Thymus (tissue), 11 donors: ENCODE data around the gene DCUN1D2. TPM values are rescaled to one million over a fixed set of nuclear protein-coding genes. Genes with fewer than 3 reads are reported as not detected.
A peak's percentile ranks its signal among the peaks of the same experiment; 100 is the strongest.

Source experiments
- DNase-seq, 9 donors: peaks; one replicate each; pipeline ENCODE4 v3.0.0-alpha.2; 2013; ENCODE audit warnings: low spot score in 9 of 9, low read depth in 6 of 9, missing footprints in 1 of 9
- H3K27ac ChIP-seq, 2 donors: one replicate each; pipeline ENCODE4 v1.5.1; 2013; ENCODE audit warnings: control low read depth in 1 of 2, low read depth in 1 of 2, low read length in 1 of 2, mild to moderate bottlenecking in 1 of 2, moderate library complexity in 1 of 2
- H3K27me3 ChIP-seq, 2 donors: one replicate each; pipeline ENCODE4 v1.5.1; 2013; ENCODE audit warnings: low read length in 1 of 2; ENCODE audit not compliant: control insufficient read depth in 2 of 2, insufficient read depth in 1 of 2
- H3K36me3 ChIP-seq, 2 donors: one replicate each; pipeline ENCODE4 v1.5.1; 2013; ENCODE audit warnings: low read length in 1 of 2, mild to moderate bottlenecking in 1 of 2, moderate library complexity in 1 of 2; ENCODE audit not compliant: control insufficient read depth in 2 of 2, insufficient read depth in 2 of 2
- H3K4me1 ChIP-seq, 2 donors: one replicate each; pipeline ENCODE4 v1.5.1; 2013; ENCODE audit warnings: low read length in 2 of 2; ENCODE audit not compliant: control insufficient read depth in 2 of 2, insufficient read depth in 2 of 2
- H3K4me3 ChIP-seq, 2 donors: one replicate each; pipeline ENCODE4 v1.5.1; 2013; ENCODE audit warnings: low read length in 2 of 2, control low read depth in 1 of 2, mild to moderate bottlenecking in 1 of 2
- H3K9me3 ChIP-seq, 2 donors: one replicate each; pipeline ENCODE4 v1.5.1; 2013; ENCODE audit warnings: low read length in 1 of 2, mild to moderate bottlenecking in 1 of 2; ENCODE audit not compliant: control insufficient read depth in 2 of 2, insufficient read depth in 1 of 2
- whole genome bisulfite sequencing: extraction: QIAGEN DNeasy Blood & Tissue Kit; methylation state at CpG from one replicate; pipeline ENCODE4 v1.1.7; 2013; 5-methylcytosine and 5-hydroxymethylcytosine counted together
- polyA plus RNA-seq: library from polyadenylated mRNA; stranded (reverse); fragments of 200-250 nt; gene quantifications from one replicate; pipeline ENCODE4 v1.2.3, GENCODE V29; 2013
- total RNA-seq: library from RNA; stranded (reverse); fragments of 120-200 nt; gene quantifications from one replicate; pipeline ENCODE4 v1.2.4, GENCODE V29; 2013
- donor health status: healthy.

Gene DCUN1D2
- total and polyA plus RNA-seq, 2 donors, result 9.8 to 22.5 TPM

- no peak for DNase-seq
- WGBS, result 98% methylated on average over 3 of the region's 3 CpGs
Observed at GRCh38 chr13:113466383-113466782, 24.1 kb downstream of the DCUN1D2 start.

GRCh38 chr13:113465300-113465699 is 25.2 kb downstream of the DCUN1D2 start:
- 35% methylated on average over 4 of the region's 4 CpGs for WGBS
- H3K27me3 ChIP-seq, result no peaks in the 10 kb centered on the region
- no peak overlapping the region for H3K4me3 ChIP-seq
- H3K4me1 ChIP-seq, result peaks cover 10 to 17% of the 10 kb centered on the region in 2 donors
- peak in 6 of 9 donors; percentile 42 to 81 (median 61) for DNase-seq
- H3K27ac ChIP-seq, result peak overlapping the region; percentile 42 to 93
- peaks cover 21 to 34% of the 10 kb centered on the region in 2 donors for H3K36me3 ChIP-seq
- no peaks in the 10 kb centered on the region for H3K9me3 ChIP-seq

More at GRCh38 chr13:113466383-113466782, 24.1 kb downstream of the DCUN1D2 start:
- peaks cover 10 to 17% of the 10 kb centered on the region in 2 donors for H3K4me1 ChIP-seq
- no peaks in the 10 kb centered on the region for H3K9me3 ChIP-seq
- H3K36me3 ChIP-seq, result peaks cover 17 to 25% of the 10 kb centered on the region in 2 donors
- no peaks in the 10 kb centered on the region for H3K27me3 ChIP-seq
- no peak overlapping the region for H3K4me3 ChIP-seq
- H3K27ac ChIP-seq, result peak overlapping the region; percentile 18 to 93

- WGBS, result 98% methylated on average over 16 of the region's 16 CpGs
Observed at GRCh38 chr13:113464476-113464875, 26.0 kb downstream of the DCUN1D2 start.

GRCh38 chr13:113461022-113461751 is 29.3 kb downstream of the DCUN1D2 start:
- WGBS, result 98% methylated on average over 12 of the region's 12 CpGs
- H3K27ac ChIP-seq, result no peak overlapping the region
- no peaks in the 10 kb centered on the region for H3K27me3 ChIP-seq
- peaks cover 10 to 14% of the 10 kb centered on the region in 2 donors for H3K4me1 ChIP-seq
- H3K36me3 ChIP-seq, result peaks cover 42 to 48% of the 10 kb centered on the region in 2 donors
- no peak for DNase-seq
- no peak overlapping the region for H3K4me3 ChIP-seq
- H3K9me3 ChIP-seq, result no peaks in the 10 kb centered on the region

More at GRCh38 chr13:113464476-113464875, 26.0 kb downstream of the DCUN1D2 start:
- peak overlapping the region; percentile 25 to 93 for H3K27ac ChIP-seq
- H3K27me3 ChIP-seq, result no peaks in the 10 kb centered on the region
- peaks cover 10 to 17% of the 10 kb centered on the region in 2 donors for H3K4me1 ChIP-seq
- H3K9me3 ChIP-seq, result no peaks in the 10 kb centered on the region
- H3K4me3 ChIP-seq, result no peak overlapping the region
- no peak for DNase-seq
- H3K36me3 ChIP-seq, result peaks cover 23 to 42% of the 10 kb centered on the region in 2 donors

GRCh38 chr13:113460599-113460998 is 29.9 kb downstream of the DCUN1D2 start:
- peaks cover 46 to 49% of the 10 kb centered on the region in 2 donors for H3K36me3 ChIP-seq

GRCh38 chr13:113460064-113460555 is 30.4 kb downstream of the DCUN1D2 start:
- 97% methylated on average over 14 of the region's 14 CpGs for WGBS
- Histone ChIP-seq H3K36me3 (peaks cover 51 to 54% of the 10 kb centered on the region in 2 donors), H3K9me3 (no peaks in the 10 kb centered on the region), H3K27me3 (no peaks in the 10 kb centered on the region), H3K4me3 (no peak overlapping the region), H3K4me1 (peaks cover 5 to 6% of the 10 kb centered on the region in 2 donors), H3K27ac (no peak overlapping the region)
- DNase-seq, result no peak

More at GRCh38 chr13:113460599-113460998, 29.9 kb downstream of the DCUN1D2 start:
- Histone ChIP-seq H3K9me3 (no peaks in the 10 kb centered on the region), H3K27ac (no peak overlapping the region), H3K4me3 (no peak overlapping the region), H3K4me1 (peaks cover 10% of the 10 kb centered on the region in 2 donors), H3K27me3 (no peaks in the 10 kb centered on the region)
- no peak for DNase-seq
- 96% methylated on average over 14 of the region's 14 CpGs for WGBS

GRCh38 chr13:113458253-113459065 is 32.1 kb downstream of the DCUN1D2 start:
- Histone ChIP-seq H3K4me1 (no peaks in the 10 kb centered on the region), H3K27ac (no peak overlapping the region), H3K4me3 (no peak overlapping the region), H3K9me3 (no peaks in the 10 kb centered on the region), H3K36me3 (peaks cover 60 to 66% of the 10 kb centered on the region in 2 donors), H3K27me3 (no peaks in the 10 kb centered on the region)
- 91% methylated on average over 23 of the region's 23 CpGs for WGBS
- peak in 3 of 9 donors; percentile 50 to 59 (median 53) for DNase-seq

- H3K27me3 ChIP-seq, result no peaks in the 10 kb centered on the region
- peaks cover 64 to 67% of the 10 kb centered on the region in 2 donors for H3K36me3 ChIP-seq
- no peaks in the 10 kb centered on the region for H3K4me1 ChIP-seq
- no peak overlapping the region for H3K4me3 ChIP-seq
- H3K9me3 ChIP-seq, result no peaks in the 10 kb centered on the region
- 96% methylated on average over 27 of the region's 27 CpGs for WGBS
- H3K27ac ChIP-seq, result no peak overlapping the region
- DNase-seq, result no peak
Observed at GRCh38 chr13:113457510-113457909, 33.0 kb downstream of the DCUN1D2 start.
